GM18505 (cell line): ENCODE measurements around the gene TAB3.
"Not testable (repeated sequence)": the region's sequence is repeated elsewhere in the genome, so short reads cannot be mapped to it uniquely, and the experiment has no call there.

Source experiments
- ATAC-seq: cut with Tn5 transposase; IDR thresholded peaks from one replicate; pipeline ENCODE4 v1.9.1; 2021; ENCODE audit not compliant: unreplicated experiment
- POLR2A ChIP-seq: IDR thresholded peaks from 4 replicates; pipeline ENCODE4 v1.6.1; 2011; ENCODE audit warnings: borderline replicate concordance; ENCODE audit not compliant: insufficient read depth, insufficient read length; ENCODE audit errors: extremely low read depth

The TAB3 gene

GRCh38 chrX:30822068-30822681 lies 66.9 kb downstream of the TAB3 start:
- TF ChIP-seq POLR2A, result no peak
- ATAC-seq, result peak; percentile 76

DNA sequence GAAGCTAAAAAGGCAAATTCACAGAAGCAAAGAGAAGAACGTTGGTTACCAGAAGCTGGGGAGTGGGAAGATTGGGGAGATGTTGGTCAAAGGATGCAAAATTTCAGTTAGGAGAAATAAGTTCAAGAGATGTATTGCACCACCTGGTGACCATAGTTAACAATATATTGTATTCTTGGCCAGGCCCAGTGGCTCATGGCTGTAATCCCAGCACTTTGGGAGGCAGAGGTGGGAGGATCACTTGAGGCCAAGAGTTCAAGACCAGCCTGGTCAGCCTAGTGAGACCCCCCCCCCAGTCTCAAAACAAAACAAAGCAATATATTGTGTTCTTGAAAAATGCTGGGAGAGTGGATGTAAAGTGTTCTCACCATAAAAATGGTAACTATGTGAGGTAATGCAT lies 67.9 kb downstream of the TAB3 start:
- no peak for TF ChIP-seq POLR2A
- no peak for ATAC-seq

DNA sequence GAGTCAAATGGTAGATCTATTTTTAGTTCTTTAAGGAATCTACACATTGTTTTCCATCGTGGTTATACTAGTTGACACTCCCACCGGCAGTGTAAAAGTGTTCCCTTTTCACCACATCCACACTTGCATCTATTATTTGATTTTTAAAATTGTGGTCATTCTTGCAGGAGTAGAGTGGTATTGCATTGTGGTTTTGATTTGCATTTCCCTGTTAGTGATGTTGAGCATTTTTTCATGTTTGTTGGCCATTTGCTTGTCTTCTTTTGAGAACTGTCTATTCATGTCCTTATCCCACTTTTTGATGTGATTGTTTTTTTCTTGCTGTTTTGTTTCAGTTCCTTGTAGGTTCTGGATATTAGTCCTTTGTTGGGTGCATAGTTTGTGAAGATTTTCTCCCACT lies 70.0 kb downstream of the TAB3 start:
- no peak for TF ChIP-seq POLR2A
- no peak for ATAC-seq

DNA sequence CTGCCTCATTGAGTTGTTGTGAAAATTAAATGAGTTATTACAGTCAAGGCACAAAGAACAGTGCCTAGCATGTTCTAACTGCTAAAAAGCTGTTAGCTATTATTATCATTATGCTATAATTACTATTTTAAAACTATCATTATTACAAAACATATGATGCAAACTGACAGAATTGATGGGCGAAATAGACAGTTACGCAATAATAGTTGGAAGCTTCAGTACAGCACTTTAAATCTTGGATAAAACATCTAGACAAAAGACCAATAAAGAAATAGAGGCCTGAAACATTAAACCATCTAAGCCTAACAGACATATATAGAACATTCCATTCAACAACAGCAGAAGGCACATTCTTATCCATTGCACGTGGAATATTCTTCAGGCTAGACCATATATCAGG lies 73.0 kb downstream of the TAB3 start:
- ATAC-seq, result no peak
- TF ChIP-seq POLR2A, result no peak

GRCh38 chrX:30814978-30815377 lies 74.1 kb downstream of the TAB3 start:
- peak; percentile 50 for ATAC-seq
- no peak for TF ChIP-seq POLR2A

- TF ChIP-seq POLR2A, result no peak
- peak; percentile 96 for ATAC-seq
Measured at GRCh38 chrX:30812326-30812725, 76.7 kb downstream of the TAB3 start.

DNA sequence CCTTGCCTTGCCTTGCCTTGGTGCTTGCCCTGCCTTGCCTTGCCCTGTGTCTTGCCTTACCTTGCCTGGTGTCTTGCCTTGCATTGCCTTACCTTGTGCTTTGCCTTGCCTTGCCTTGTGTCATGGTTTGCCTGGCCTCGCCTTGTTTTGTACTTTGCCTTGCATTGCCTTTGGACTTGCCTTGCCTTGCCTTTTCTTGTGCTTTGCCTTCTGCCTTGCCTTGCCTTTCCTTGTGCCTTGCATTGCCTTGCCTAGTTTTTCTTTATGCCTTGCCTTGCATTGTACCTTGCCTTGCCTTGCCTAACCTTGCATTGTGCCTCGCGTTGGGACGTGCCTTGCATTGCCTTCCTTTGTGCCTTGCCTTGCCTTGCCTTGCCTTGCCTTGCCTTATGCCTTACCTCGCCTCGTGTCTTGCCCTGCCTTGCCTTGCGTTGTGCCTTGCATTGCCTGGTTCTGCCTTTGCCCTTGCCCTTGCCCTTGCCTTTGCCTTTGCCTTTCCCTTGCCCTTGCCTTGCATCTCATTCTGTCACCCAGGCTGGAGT lies 82.8 kb downstream of the TAB3 start:
- TF ChIP-seq POLR2A, result no peak
- no peak for ATAC-seq

DNA sequence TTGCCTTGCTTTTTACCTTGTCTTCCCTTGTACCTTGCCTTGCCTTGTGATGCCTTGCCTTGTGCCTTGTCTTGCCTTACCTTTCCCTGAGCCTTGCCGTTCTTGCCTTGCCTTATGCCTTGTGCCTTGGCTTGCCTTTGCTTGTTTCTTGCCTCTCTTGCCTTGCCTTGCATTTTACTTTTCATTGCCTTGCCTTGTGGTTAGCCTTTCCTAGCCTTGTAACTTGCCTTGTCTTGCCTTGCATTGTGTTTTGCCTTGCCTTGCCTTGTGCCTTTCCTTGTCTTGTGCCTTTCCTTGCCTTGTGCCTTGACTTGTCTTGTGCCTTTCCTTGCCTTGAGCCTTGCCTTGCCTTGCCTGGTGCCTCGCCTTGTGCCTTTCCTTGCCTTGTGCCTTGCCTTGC lies 84.6 kb downstream of the TAB3 start:
- no peak for TF ChIP-seq POLR2A
- ATAC-seq, result no peak

GRCh38 chrX:30800901-30801300 lies 88.2 kb downstream of the TAB3 start:
- ATAC-seq, result no peak
- no peak for TF ChIP-seq POLR2A

GRCh38 chrX:30799327-30799726 lies 89.7 kb downstream of the TAB3 start:
- TF ChIP-seq POLR2A, result no peak
- no peak for ATAC-seq

DNA sequence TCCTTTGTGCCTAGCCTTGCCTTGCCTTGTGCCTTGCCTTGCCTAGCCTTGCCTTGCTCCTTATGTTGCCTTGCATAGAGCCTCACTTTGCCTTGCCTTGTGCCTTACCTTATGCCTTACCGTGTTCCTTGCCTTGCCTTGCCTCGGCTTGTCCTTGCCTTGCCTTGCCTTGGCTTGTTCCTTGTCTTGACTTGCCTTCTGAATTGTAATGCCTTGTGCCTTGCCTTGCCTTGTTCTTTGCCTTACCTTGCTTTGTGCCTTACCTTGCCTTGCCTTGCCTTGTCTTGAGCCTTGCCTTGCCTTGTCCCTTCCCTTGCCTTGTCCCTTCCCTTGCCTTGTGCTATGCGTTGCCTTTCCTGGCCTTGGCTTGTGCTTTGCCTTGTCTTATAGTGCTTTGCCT lies 90.2 kb downstream of the TAB3 start:
- no peak for ATAC-seq
- TF ChIP-seq POLR2A, result no peak

DNA sequence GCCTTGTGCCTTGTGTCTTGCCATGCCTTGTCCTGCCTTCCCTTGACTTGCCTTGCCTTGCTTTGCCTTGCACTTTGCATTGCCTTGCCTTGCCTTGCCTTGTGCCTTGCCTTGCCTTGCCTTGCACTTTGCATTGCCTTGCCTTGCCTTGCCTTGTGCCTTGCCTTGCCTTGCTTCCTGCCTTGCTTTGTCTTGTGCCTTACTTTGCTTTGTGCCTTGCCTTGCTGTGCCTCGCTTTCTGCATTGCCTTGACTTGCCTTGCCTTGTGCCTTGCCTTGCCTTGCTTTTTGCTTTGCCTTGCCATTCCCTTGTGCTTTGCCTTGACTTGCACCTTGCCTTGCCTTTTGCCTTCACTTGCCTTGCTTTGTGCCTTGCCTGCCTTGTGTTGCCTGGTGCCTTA lies 91.8 kb downstream of the TAB3 start:
- ATAC-seq, result not testable (repeated sequence)

DNA sequence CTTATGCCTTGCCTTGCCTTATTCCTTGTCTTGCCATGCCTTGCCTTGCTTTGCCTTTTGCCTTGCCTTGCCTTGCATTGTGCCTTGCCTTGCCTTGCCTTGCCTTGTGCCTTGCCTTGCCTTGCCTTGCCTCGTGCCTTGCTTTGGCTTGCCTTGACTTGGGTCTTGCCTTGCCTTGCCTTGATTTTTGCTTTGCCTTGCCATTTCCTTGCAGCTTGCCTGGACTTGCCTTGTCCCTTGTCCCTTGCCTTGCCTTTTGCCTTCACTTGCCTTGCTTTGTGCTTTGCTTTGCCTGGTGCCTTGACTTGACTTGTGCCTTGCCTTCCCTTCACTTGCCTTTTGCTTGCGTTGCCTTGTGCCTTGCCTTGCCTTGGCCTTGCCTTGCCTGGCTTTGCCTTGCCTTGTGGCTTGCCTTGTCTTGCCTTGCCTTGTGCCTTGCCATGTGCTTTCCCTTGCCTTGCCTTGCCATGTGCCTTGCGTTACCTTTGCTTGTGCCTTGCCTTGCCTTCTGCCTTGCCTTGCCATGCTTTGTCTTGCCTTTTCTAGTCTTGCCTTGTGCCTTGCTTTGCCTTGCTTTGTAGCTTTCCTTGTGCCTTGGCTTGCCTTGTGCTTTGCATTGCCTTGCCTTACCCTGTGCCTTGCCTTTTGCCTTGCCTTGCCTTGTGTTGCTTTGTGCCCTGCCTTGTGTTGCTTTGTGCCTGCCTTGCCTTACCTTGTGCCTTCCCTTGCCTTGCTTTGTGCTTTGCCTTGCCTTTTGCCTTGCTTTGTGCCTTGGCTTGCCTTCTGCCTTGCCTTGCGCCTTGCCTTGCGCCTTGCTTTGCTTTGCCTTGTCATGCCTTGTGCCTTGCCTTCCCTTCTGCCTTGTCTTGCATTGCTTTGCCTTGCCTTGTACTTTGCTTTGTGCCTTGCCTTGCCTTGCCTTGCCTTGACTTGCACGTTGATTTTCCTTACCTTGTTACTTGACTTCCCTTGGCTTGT lies 92.8 kb downstream of the TAB3 start:
- no peak for TF ChIP-seq POLR2A
- ATAC-seq, result no peak

DNA sequence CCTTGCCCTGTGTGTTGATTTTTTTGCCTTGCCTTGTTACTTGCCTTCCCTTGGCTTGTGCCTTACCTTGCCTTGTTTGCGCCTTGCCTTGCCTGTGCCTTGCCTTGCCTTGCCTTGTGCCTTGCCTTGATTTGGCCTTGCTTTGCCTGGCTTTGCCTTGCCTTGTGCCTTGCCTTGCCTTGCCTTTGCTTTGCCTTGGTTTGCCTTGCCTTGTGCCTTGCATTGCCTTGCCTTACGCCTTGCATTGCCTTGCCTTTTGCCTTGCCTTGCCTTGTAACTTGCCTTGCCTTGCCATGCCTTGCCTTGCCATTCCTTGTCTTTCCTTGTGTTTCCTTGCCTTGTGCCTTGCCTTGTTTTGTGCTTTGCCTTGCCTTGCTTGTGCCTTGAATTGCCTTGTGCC lies 94.6 kb downstream of the TAB3 start:
- TF ChIP-seq POLR2A, result no peak
- no peak for ATAC-seq

- ATAC-seq, result no peak
- no peak for TF ChIP-seq POLR2A
Measured at GRCh38 chrX:30793767-30794103, 95.3 kb downstream of the TAB3 start.
